GM12878 (cell line): ENCODE data around the gene ITPKB.

Experiments
- CBX5 ChIP-seq: sonication (generic); IDR thresholded peaks from 2 replicates; pipeline ENCODE4 v1.6.1; 2016; ENCODE audit warnings: low read depth, moderate library complexity, mild to moderate bottlenecking, inconsistent platforms
- CTCF ChIP-seq, 3 experiments: IDR thresholded peaks in 2 of 3; conservative IDR thresholded peaks in 1 of 3; 2 replicates each; pipeline ENCODE4 v1.5.1; 2011; ENCODE audit warnings: low read depth in 3 of 3, low read length in 3 of 3, mild to moderate bottlenecking in 3 of 3, control low read depth in 2 of 3, moderate library complexity in 2 of 3, inconsistent platforms in 1 of 3, mixed read lengths in 1 of 3; ENCODE audit not compliant: control insufficient read depth in 2 of 3, insufficient read depth in 1 of 3; ENCODE audit errors: extremely low read depth in 1 of 3
- JUNB ChIP-seq: IDR thresholded peaks from 2 replicates; pipeline ENCODE4 v1.6.1; 2016; ENCODE audit warnings: antibody characterized with exemption, mild to moderate bottlenecking
- NR2F1 ChIP-seq: fragments of 450-650 bp; conservative IDR thresholded peaks from 2 replicates; pipeline ENCODE4 v1.6.1; 2017; ENCODE audit warnings: mild to moderate bottlenecking
- SUZ12 ChIP-seq: fragments of 200-600 bp; sonication (generic); IDR thresholded peaks from one replicate; pipeline ENCODE4 v1.6.1; 2018; ENCODE audit warnings: antibody characterized with exemption, mild to moderate bottlenecking; ENCODE audit not compliant: unreplicated experiment
- TAF1 ChIP-seq: IDR thresholded peaks from 2 replicates; pipeline ENCODE4 v1.6.1; 2011; ENCODE audit warnings: mild to moderate bottlenecking, low read depth, low read length, borderline replicate concordance

DNA sequence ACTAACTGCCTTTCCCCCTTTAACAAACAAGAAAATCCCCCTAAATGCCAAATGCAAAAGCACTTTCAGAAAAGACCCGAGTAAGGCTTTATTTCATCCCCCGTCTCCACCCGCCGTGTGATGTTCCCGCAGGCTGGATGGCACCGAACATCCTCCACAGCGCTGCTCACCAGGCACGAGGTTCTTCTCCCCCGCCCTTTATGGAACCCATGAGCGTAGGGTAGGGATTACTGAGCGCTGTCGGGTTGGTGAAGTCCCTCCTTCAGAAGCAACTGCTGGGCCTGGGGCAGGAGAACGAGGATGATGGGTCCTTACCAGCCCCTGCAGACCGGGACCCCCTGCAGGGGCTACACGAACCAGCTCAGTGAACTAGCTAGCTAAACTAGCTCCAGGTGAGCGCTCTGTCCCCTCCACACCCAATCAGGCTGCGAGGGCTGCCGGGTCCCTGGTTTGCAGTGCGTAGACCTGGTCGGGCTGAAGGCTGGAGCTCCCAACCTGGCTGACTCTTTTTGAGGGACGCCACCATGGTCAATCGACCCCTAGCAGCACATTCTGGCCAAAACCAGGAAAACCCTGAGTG is 80.4 kb downstream of the ITPKB start:
- TF ChIP-seq TAF1 (no peak), CTCF (IDR thresholded peaks at IDR 0.05 in 2 of 3, conservative IDR thresholded peaks at IDR 0.05 in 1 of 3; ENCODE audit: control insufficient read depth in 2 of 3, extremely low read depth in 1 of 3, insufficient read depth in 1 of 3, low read depth in 3 of 3, low read length in 3 of 3) (no peak), SUZ12 (no peak), NR2F1 (no peak), CBX5 (no peak), JUNB (no peak)
